OCI-M2 (cell line): ENCODE data around the gene ELK3.

Experiments
- DNase-seq: peaks from one replicate; lab custom pipeline; 2025; ENCODE audit not compliant: unreplicated experiment; lab: John Stamatoyannopoulos, UW

ELK3 gene

DNA sequence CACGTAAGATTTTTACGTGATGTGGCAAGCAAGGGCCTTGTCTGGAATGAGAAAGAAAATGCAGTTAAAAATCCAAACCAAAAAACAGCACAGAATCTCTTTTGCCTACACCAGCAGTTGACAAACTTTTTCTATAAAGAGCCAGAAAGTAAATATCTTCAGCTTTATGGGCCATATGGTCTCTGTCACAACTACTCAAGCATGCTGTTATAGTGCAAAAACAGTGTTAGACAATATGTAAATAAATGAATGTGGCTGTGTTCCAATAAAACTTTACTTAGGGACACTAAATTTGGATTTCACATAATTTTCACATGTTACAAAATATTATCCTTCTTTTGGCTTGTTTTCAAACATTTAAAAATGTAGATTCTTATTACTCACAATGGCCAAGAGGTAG, 6.2 kb upstream of the ELK3 start:
- DNase-seq, result no peak

- DNase-seq, result no peak
These were observed 4.4 kb upstream of the ELK3 start for GRCh38 chr12:96189781-96190180.

DNA sequence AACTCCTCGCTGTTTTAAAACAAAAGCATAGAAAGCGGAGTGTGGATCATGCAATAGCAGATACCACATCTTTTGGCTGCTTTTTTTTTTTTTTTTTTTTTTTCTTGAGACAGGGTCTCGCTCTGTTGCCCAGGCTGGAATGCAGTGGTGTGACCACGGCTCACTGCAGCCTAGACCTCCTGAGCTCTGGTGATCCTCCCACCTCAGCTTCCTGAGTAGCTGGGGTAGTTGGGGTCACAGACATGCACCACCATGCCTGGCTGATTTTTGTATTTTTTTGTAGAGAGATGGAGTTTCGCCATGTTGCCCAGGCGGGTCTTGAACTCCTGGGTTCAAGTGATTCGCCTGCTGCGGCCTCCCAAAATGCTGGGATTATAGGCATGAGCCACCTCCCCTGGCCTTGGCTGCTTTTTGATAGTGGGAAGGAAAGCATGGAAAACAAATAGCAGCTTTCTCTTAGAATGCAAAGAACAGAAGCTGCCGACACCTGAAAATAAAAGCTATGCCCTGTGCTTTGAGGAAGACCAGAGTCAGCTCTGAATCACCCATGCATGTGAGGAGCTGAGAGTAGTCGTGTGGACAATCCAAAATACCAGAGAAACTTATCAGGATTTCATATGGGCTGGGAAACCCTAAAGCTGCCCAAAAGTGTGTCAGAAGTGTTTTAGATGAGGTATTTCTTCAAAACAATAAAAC, 3.6 kb upstream of the ELK3 start:
- DNase-seq, result no peak

- no peak for DNase-seq
These were observed 1.1 kb upstream of the ELK3 start for GRCh38 chr12:96192926-96193573.

- no peak for DNase-seq
These were observed 358 bp downstream of the ELK3 start for GRCh38 chr12:96194576-96194889.

DNA sequence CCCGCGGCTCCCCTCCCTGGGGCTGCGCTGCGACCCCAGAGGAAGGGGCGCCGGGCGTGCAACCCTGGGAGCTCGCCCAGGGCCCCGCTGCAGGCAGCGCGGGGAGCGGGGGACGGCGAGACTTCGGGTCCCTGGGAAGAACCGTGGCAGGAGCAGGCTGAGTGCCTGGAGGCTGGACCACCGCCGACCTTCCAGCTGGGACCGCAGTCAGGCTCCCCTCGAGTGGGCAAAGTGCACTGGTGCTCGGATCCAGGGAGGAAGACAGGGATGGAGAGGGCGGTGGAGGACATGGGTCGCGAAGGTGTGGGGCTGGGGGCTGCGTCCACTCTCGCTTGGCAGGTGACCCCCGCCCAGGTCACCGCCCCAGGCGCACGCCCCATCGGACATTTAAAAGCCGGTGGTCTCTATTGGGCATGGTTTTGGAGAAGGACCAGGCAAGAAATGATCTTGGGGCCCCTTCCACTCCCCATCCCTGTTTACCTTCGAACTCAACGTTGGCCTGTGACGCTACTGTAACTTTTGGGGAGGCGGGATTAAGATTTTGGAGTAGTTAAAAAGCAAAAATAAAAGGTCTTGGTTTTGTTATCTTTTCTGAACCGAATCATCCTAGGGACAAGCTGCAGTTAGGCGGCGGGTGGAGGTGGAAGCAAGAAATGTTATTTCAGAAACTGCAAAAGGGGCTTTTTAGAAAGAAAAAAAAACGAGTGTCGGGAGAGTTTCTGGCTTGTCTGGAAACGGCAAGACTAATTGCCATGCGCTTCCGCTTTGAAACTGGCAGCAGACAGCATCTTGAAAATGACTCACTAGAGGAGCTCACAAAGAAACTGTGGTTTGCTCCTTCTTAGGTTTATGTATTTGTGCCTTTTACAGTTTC, 1.0 kb downstream of the ELK3 start:
- no peak for DNase-seq

DNA sequence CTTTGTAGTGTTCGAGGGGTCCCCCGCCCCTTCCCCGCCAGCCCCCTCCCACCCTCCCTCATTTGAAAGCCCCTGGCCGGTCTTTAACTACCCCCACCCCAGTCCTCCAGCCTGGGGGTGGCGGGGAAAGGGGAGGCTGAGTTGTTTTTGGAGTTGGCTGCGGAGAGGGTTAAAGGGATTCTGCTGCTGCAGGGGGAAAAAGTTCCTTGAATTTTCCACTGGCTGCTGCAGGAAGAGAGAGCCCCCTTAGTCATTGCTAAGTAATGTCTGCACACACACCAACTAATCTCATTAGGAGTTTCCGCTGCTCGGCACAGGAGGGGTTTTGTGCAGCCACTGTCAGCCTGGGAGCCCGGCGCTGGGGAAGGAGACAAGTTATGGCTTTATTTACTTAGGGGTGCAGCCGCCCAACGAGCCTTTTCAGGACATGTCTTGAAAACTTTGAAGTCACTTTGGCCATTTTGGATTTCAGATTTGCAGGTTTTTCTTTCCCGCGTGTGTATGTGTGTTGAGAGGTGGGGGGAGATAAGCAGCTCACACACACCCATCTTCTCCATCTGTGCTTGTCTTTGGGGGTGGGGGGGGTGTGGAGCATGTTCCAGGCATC, 1.8 kb downstream of the ELK3 start:
- no peak for DNase-seq

GRCh38 chr12:96196781-96197180, 2.6 kb downstream of the ELK3 start:
- no peak for DNase-seq

GRCh38 chr12:96197503-96198272, 3.5 kb downstream of the ELK3 start:
- no peak for DNase-seq

DNA sequence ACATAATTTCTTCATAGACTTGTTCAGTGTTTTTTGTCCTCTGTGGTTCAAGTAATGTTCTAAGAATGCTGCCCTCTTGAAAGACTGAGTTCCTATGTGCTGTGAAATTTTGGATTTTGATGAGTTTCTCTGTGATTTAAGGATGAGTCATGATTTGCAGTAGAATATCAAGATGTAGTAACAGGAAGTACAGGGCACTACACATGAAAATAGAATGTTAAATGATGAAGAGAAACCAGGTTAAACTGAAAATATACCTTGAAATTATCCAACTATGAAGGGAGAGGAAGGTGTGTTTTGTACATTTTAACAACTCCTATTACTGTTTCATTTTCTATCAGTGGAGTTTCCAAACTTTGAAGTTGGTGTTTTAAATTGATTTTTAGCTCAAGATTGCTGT, 4.8 kb downstream of the ELK3 start:
- no peak for DNase-seq

DNA sequence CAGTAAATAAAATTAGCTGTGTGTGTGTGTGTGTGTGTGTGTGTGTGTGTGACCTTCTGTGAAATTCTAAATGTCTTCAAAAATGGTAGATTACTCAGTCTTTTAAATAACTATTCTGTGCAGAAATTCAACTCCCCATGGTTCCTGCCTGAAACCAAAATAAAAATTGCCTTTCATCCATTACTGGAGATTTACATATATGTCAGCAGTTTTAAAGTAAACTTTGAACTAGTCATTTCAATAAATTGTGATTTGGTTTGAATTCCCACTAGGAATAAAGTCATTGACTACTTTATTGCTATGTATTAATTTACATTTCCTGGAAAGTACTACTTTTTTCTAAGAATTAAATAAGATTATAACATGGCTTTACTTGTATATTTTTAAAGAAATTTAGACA, 5.3 kb downstream of the ELK3 start:
- DNase-seq, result no peak

- DNase-seq, result no peak
These were observed 7.4 kb downstream of the ELK3 start for GRCh38 chr12:96201272-96202227.

GRCh38 chr12:96204381-96204780, 10.2 kb downstream of the ELK3 start:
- DNase-seq, result no peak

GRCh38 chr12:96205908-96206307, 11.7 kb downstream of the ELK3 start:
- DNase-seq, result no peak

GRCh38 chr12:96206936-96207662, 12.9 kb downstream of the ELK3 start:
- DNase-seq, result no peak

GRCh38 chr12:96208346-96208745, 14.2 kb downstream of the ELK3 start:
- no peak for DNase-seq

DNA sequence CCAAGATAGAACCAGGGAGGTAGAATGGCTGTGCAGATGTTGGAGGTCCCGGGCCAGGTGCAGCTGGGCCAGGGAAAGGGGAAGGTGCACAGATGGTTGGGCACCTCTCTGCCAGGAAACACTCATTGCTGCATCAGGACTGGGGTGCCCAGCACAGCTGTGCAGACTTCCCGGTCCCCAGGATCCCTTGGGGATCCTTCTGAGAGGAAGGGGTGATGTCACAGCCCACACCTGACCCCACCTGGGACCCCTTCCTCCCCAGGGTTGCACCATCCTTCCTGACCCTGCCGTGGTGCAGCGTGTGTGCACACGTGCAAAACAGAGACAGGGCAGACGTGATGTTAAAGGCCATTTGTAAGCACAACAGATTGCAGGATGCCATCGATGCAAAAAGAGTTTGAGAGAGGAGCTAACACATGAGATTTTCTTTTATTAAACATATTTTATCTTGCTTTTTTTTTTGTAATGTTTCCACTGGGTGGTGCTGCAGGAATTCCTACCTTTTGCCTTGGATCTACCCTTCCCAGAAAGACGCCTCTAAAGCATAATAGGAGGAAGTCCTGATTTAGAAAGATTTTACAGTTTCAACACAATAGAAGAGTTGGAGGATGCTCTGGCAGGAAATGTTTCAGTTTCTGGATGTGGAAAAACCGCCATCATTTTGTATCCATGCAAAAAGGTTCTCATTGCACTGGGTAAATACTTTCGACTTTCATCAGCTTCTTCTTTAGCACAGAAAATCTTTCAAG, 14.8 kb downstream of the ELK3 start:
- no peak for DNase-seq

DNA sequence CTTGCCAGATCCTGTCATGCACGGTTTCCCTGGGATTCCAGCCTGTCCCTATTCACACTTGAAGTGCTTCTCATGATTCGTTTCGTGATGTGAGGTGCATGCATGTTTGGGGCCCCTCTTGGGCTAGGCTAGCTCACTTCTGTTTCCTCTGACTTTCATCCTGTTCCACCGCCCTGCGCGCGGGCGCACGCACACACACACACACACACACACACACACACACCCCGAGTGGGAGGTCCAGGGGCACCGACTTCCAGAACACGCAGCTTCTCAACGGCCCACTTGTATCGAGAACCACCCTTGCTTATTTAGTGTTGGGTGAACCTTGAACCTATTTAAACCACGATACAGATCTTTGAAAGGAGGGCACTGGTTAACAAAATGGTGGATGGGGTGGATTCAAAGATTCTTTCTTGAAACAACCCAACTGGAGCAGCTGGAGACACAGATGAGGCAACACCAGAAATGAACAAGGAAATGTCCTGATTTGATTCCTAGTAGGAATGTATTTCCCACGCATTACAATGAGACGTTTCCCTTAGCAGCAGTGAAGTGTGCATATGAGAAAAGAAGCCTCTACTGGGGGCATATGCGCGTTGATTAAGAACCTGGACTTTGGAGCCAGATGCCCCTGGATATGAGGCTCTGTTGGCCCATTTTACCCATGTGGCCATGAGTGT, 16.3 kb downstream of the ELK3 start:
- DNase-seq, result no peak
